HG02588 (cell line): Measurements from ENCODE around the gene C5orf22.
"Not testable (repeated sequence)": the region's sequence is repeated elsewhere in the genome, so short reads cannot be mapped to it uniquely, and the experiment has no call there.

ENCODE experiments used
- ATAC-seq: cut with Tn5 transposase; IDR thresholded peaks from one replicate; pipeline ENCODE4 v1.9.1; 2021; ENCODE audit warnings: mild to moderate bottlenecking, moderate library complexity; ENCODE audit not compliant: unreplicated experiment

The C5orf22 gene

DNA sequence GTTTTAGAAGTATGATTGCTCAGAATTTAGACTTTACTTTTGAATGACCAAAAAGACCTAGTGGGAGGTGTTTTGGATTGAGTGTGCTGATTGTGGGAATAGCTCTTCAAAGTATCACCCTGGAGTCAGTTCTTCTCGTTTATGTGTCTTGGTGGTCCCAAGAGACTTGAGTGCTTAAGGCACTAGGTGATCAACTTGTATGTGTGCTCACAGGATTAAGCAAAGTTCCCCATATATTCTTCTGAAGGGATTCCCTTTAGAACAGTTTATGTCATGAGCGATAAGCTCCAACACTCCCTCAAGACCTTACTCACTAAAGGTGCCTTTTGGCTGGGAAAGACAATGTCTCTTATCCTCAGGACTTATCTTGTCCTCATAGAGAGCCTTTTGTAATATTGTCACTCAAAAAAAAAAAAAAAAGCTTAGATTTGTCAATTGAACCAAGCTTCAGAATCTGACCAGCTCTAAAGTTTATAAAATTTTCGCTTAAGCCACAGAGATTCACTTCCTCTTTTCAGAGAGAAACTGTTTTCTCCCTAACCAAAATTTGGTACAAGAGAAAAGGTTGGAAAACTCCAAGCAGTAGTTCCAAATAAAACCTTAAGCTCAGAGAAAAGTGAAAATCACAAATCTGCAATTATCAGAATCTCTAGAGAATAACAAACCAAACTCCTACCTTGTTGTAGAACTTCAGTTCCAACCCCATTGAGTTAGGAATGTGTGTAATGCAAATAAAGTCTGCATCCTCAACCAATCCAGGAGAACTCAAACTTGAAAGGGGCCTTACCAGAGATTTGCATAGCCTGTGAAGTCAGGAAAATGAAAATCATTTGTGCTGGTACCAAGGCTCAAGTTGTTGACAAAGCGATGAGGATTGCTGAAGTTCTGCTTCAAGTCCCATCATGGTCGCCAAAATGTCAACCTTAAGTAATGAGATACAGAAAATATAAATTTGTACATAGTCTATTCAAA is 66.8 kb downstream of the C5orf22 start:
- ATAC-seq: no peak

DNA sequence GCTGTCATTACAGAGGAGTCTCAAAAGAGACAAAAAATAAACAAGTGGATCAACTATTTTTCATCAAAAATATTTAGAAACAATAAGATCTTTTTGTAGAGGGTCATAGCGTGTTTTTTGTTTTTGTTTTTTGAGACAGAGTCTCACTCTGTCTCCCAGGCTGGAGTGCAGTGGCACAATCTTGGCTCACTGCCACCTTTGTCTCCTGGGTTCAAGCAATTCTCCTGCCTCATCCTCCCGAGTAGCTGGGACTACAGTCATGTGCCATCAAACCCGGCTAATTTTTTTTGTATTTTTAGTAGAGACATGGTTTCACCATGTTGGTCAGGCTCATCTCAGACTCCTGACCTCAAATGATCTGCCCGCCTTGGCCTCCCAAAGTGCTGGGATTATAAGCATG is 70.2 kb downstream of the C5orf22 start:
- not testable (repeated sequence) for ATAC-seq

DNA sequence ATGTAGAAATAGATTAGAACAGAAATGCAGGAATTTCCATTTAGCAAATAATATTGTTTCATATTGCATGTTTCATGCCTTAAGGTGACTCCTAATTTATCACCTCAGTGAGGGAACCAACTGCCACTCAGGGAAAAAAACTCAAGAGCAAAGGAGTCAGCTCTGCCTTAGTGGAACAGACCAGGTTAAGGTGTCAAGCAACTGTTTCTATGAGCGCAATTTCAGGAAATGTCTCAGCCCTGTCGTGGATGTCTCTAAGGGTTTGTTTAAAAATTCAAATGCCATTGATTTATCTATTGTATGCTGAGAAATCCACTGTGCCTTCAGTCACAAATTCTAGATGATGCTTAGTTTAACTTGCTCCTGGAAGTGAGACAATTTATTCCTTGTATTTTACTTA is 72.1 kb downstream of the C5orf22 start:
- no peak for ATAC-seq

DNA sequence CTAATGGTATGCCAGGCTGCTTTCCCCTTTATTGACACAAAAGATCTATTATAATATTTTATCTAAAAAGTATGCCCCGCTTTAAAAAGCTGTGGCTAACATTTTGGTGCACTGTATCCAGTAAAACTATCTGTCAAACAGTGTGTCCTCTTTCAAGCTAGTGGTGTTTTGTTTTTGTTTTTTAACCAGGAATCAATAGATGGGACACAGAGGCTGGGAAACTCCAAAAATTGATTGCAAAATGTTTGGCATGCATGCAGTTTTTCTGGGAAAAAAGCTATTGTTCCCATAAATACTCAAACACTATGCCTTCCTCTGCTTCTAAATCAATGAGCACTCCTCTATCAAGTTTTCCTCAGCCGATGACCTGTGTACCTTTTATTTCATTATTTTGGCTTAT is 72.5 kb downstream of the C5orf22 start:
- no peak for ATAC-seq
